Nephron progenitor cell (in vitro differentiated cells): Measurements from ENCODE around the gene IL17C.
A peak's percentile ranks its signal among the peaks of the same experiment; 100 is the strongest.

Experiments used
- DNase-seq: peaks from one replicate; pipeline ENCODE4 v3.0.0; 2021
- H3K27ac Mint-ChIP-seq: 2 replicates; pipeline ENCODE4 v1.8.0; 2021; ENCODE audit warnings: mild to moderate bottlenecking, moderate library complexity, mixed read lengths
- H3K27me3 Mint-ChIP-seq: 2 replicates; pipeline ENCODE4 v1.8.0; 2021; ENCODE audit warnings: mild to moderate bottlenecking, low read depth, mixed read lengths; ENCODE audit not compliant: poor library complexity
- H3K36me3 Mint-ChIP-seq: 2 replicates; pipeline ENCODE4 v1.8.0; 2021; ENCODE audit warnings: low read depth, mixed read lengths
- H3K4me1 Mint-ChIP-seq: 2 replicates; pipeline ENCODE4 v1.8.0; 2021; ENCODE audit warnings: mixed read lengths
- H3K4me3 Mint-ChIP-seq: 2 replicates; pipeline ENCODE4 v1.8.0; 2021; ENCODE audit warnings: mild to moderate bottlenecking, moderate library complexity, mixed read lengths
- H3K9me3 Mint-ChIP-seq: 2 replicates; pipeline ENCODE4 v1.8.0; 2021; ENCODE audit warnings: mild to moderate bottlenecking, moderate library complexity, mixed read lengths
- CTCF ChIP-seq: fragments of 200-600 bp; sonication (generic); IDR thresholded peaks from 2 replicates; pipeline ENCODE4 v1.5.0; 2021; ENCODE audit warnings: antibody characterized with exemption

The IL17C gene

GRCh38 chr16:88593489-88593888 is 44.9 kb upstream of the IL17C start:
- Mint-ChIP-seq H3K4me3 (no peak overlapping the region), H3K36me3 (peaks cover 61% of the 10 kb centered on the region), H3K9me3 (no peaks in the 10 kb centered on the region), H3K27me3 (no peaks in the 10 kb centered on the region), H3K27ac (peak overlapping the region; percentile 90), H3K4me1 (peaks cover 23% of the 10 kb centered on the region)
- no peak for TF ChIP-seq CTCF
- DNase-seq, result no peak

GRCh38 chr16:88593910-88594309 is 44.5 kb upstream of the IL17C start:
- Mint-ChIP-seq H3K36me3 (peaks cover 59% of the 10 kb centered on the region), H3K27ac (no peak overlapping the region), H3K27me3 (no peaks in the 10 kb centered on the region), H3K4me1 (peaks cover 23% of the 10 kb centered on the region), H3K9me3 (no peaks in the 10 kb centered on the region), H3K4me3 (no peak overlapping the region)
- TF ChIP-seq CTCF, result no peak
- DNase-seq, result peak; percentile 24

GRCh38 chr16:88595101-88595500 is 43.3 kb upstream of the IL17C start:
- Mint-ChIP-seq H3K27me3 (no peaks in the 10 kb centered on the region), H3K4me1 (peaks cover 28% of the 10 kb centered on the region), H3K9me3 (no peaks in the 10 kb centered on the region), H3K4me3 (no peak overlapping the region), H3K27ac (no peak overlapping the region), H3K36me3 (peaks cover 57% of the 10 kb centered on the region)
- TF ChIP-seq CTCF, result no peak
- DNase-seq, result no peak

- Mint-ChIP-seq H3K27ac (peak overlapping the region; percentile 50), H3K9me3 (no peaks in the 10 kb centered on the region), H3K4me1 (peaks cover 34% of the 10 kb centered on the region), H3K27me3 (no peaks in the 10 kb centered on the region), H3K4me3 (no peak overlapping the region), H3K36me3 (peaks cover 56% of the 10 kb centered on the region)
- no peak for TF ChIP-seq CTCF
- DNase-seq, result no peak
Observed at GRCh38 chr16:88595921-88596320, 42.5 kb upstream of the IL17C start.

GRCh38 chr16:88596483-88596882 is 41.9 kb upstream of the IL17C start:
- Mint-ChIP-seq H3K36me3 (peaks cover 59% of the 10 kb centered on the region), H3K4me1 (peaks cover 34% of the 10 kb centered on the region), H3K4me3 (no peak overlapping the region), H3K9me3 (no peaks in the 10 kb centered on the region), H3K27me3 (no peaks in the 10 kb centered on the region), H3K27ac (no peak overlapping the region)
- no peak for DNase-seq
- no peak for TF ChIP-seq CTCF

GRCh38 chr16:88597856-88598491 is 40.4 kb upstream of the IL17C start:
- no peak overlapping the region for H3K27ac Mint-ChIP-seq
- no peak for TF ChIP-seq CTCF
- no peaks in the 10 kb centered on the region for H3K9me3 Mint-ChIP-seq
- H3K4me1 Mint-ChIP-seq, result peaks cover 31% of the 10 kb centered on the region
- no peaks in the 10 kb centered on the region for H3K27me3 Mint-ChIP-seq
- no peak overlapping the region for H3K4me3 Mint-ChIP-seq
- H3K36me3 Mint-ChIP-seq, result peaks cover 61% of the 10 kb centered on the region
- DNase-seq, result no peak
